Measurements from ENCODE around the gene PSMA1. TPM values are rescaled to one million over a fixed set of nuclear protein-coding genes. Genes with fewer than 3 reads are reported as not detected.

The PSMA1 gene
- total RNA-seq, 1 experiment from 2014 or later: 275 TPM

GRCh38 chr11:14480716-14481115 lies 39.5 kb downstream of the PSMA1 start:
- POLR2A ChIA-PET (ENCODE audit: unreplicated experiment): no interaction called here

GRCh38 chr11:14471127-14471526 lies 49.1 kb downstream of the PSMA1 start:
- Histone ChIP-seq H3K27ac (ENCODE audit: low read length) (no peak overlapping the region), H3F3A (ENCODE audit: low read length, unreplicated experiment) (no peaks in the 10 kb centered on the region), H3K9ac (ENCODE audit: low read length) (no peak overlapping the region), H3K4me3 (ENCODE audit: low read length) (no peak overlapping the region), H3K9me2 (replicated peaks; ENCODE audit: low read length) (no peaks in the 10 kb centered on the region), H3K79me2 (ENCODE audit: low read length) (no peaks in the 10 kb centered on the region), H3K9me3 (ENCODE audit: low read length) (no peaks in the 10 kb centered on the region), H3K4me2 (ENCODE audit: low read length) (no peak overlapping the region), H3K4me1 (ENCODE audit: insufficient read depth, low read length) (no peaks in the 10 kb centered on the region), H3K27me3 (ENCODE audit: low read length) (no peaks in the 10 kb centered on the region), H3K36me3 (ENCODE audit: low read depth, low read length) (peaks cover 67% of the 10 kb centered on the region), H2AFZ (ENCODE audit: low read length) (no peak overlapping the region), H4K20me1 (ENCODE audit: low read length) (no peaks in the 10 kb centered on the region)
- TF ChIP-seq EZH2phosphoT487 (IDR thresholded peaks at IDR 0.05; ENCODE audit: borderline replicate concordance, low read length) (no peak), CTCF (conservative IDR thresholded peaks at IDR 0.05; ENCODE audit: low read depth, low read length) (no peak), EZH2 (IDR thresholded peaks at IDR 0.05; ENCODE audit: low read length, unreplicated experiment) (no peak)
- intact Hi-C loops (cut with micrococcal nuclease): no loop called here
- ATAC-seq (no peak), DNase-seq (no peak)
- CTCF ChIA-PET: no interaction called here
- POLR2A ChIA-PET (ENCODE audit: unreplicated experiment): no interaction called here
- BruUV-seq (replicated peaks): no TSS peak

More at GRCh38 chr11:14480716-14481115, 39.5 kb downstream of the PSMA1 start:
- no peak for ATAC-seq
- Histone ChIP-seq H3K36me3 (ENCODE audit: low read depth, low read length) (peaks cover 55% of the 10 kb centered on the region), H3K4me3 (ENCODE audit: low read length) (no peak overlapping the region), H3K4me2 (ENCODE audit: low read length) (no peak overlapping the region), H3K79me2 (ENCODE audit: low read length) (no peaks in the 10 kb centered on the region), H3K4me1 (ENCODE audit: insufficient read depth, low read length) (no peaks in the 10 kb centered on the region), H2AFZ (ENCODE audit: low read length) (no peak overlapping the region), H3K9me3 (ENCODE audit: low read length) (no peaks in the 10 kb centered on the region), H3K27ac (ENCODE audit: low read length) (no peak overlapping the region), H3K9ac (ENCODE audit: low read length) (no peak overlapping the region), H3K27me3 (ENCODE audit: low read length) (no peaks in the 10 kb centered on the region), H3K9me2 (replicated peaks; ENCODE audit: low read length) (no peaks in the 10 kb centered on the region), H4K20me1 (ENCODE audit: low read length) (no peaks in the 10 kb centered on the region), H3F3A (ENCODE audit: low read length, unreplicated experiment) (peaks cover 3% of the 10 kb centered on the region)
- intact Hi-C loops (cut with micrococcal nuclease): no loop called here
- CTCF ChIA-PET: no interaction called here
- no peak for DNase-seq
- TF ChIP-seq EZH2 (IDR thresholded peaks at IDR 0.05; ENCODE audit: low read length, unreplicated experiment): no peak
- TF ChIP-seq EZH2phosphoT487 (IDR thresholded peaks at IDR 0.05; ENCODE audit: borderline replicate concordance, low read length): no peak
- TF ChIP-seq CTCF (conservative IDR thresholded peaks at IDR 0.05; ENCODE audit: low read depth, low read length): no peak
- BruUV-seq (replicated peaks): no TSS peak

GRCh38 chr11:14463623-14464022 lies 56.6 kb downstream of the PSMA1 start:
- H3K4me1 ChIP-seq (ENCODE audit: insufficient read depth, low read length): 0 out of 2 replicates have a peak, but pooled peaks cover 5% of the 10 kb centered on the region
- no peak overlapping the region for H3K4me3 ChIP-seq (ENCODE audit: low read length)
- peaks cover 67% of the 10 kb centered on the region for H3K36me3 ChIP-seq (ENCODE audit: low read depth, low read length)
- H4K20me1 ChIP-seq (ENCODE audit: low read length): peaks cover 3% of the 10 kb centered on the region; the same call in 1 of the 2 replicates
- H3K9me3 ChIP-seq (ENCODE audit: low read length): no peaks in the 10 kb centered on the region
- H3K27me3 ChIP-seq (ENCODE audit: low read length): no peaks in the 10 kb centered on the region
- ChIA-PET CTCF (no interaction called here), POLR2A (ENCODE audit: unreplicated experiment) (no interaction called here)
- BruUV-seq (replicated peaks): no TSS peak
- intact Hi-C loops (cut with micrococcal nuclease): no loop called here
- no peak overlapping the region for H3K9ac ChIP-seq (ENCODE audit: low read length)
- TF ChIP-seq EZH2phosphoT487 (IDR thresholded peaks at IDR 0.05; ENCODE audit: borderline replicate concordance, low read length): no peak
- no peak for TF ChIP-seq CTCF (conservative IDR thresholded peaks at IDR 0.05; ENCODE audit: low read depth, low read length)
- no peak for TF ChIP-seq EZH2 (IDR thresholded peaks at IDR 0.05; ENCODE audit: low read length, unreplicated experiment)
- no peaks in the 10 kb centered on the region for H3K9me2 ChIP-seq (replicated peaks; ENCODE audit: low read length)
- no peaks in the 10 kb centered on the region for H3K79me2 ChIP-seq (ENCODE audit: low read length)
- H3F3A ChIP-seq (ENCODE audit: low read length, unreplicated experiment): no peaks in the 10 kb centered on the region
- ATAC-seq (no peak), DNase-seq (no peak)
- H3K27ac ChIP-seq (ENCODE audit: low read length): no peak overlapping the region
- H3K4me2 ChIP-seq (ENCODE audit: low read length): no peak overlapping the region
- H2AFZ ChIP-seq (ENCODE audit: low read length): no peak overlapping the region

All from PC-3 (cell line).